NCI-H2107 (cell line): ENCODE measurements around the gene TEKT3.

ENCODE experiments used
- DNase-seq: peaks from one replicate; lab custom pipeline; 2025; lab: John Stamatoyannopoulos, UW

Gene TEKT3

GRCh38 chr17:15349119-15349518 lies 7.7 kb upstream of the TEKT3 start:
- no peak for DNase-seq

DNA sequence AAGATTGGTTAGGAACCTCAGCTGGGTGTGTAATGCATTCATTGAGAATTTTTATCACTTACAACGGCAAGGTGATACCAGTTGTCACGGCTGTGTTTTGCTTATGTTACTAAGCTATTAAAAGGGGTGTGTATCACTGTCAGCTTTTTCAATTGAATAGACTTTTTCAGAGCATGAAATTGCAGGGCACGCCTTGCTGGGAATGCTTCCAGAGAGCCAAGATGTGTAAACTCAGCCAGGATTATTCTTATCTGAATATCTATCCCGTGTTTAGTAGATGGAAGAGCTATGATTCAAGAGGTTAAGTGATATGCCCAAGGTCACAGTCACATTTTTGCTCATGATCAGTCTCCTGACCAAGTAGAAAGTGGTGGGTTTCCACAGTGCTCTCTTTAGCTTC lies 6.6 kb upstream of the TEKT3 start:
- DNase-seq, result no peak

DNA sequence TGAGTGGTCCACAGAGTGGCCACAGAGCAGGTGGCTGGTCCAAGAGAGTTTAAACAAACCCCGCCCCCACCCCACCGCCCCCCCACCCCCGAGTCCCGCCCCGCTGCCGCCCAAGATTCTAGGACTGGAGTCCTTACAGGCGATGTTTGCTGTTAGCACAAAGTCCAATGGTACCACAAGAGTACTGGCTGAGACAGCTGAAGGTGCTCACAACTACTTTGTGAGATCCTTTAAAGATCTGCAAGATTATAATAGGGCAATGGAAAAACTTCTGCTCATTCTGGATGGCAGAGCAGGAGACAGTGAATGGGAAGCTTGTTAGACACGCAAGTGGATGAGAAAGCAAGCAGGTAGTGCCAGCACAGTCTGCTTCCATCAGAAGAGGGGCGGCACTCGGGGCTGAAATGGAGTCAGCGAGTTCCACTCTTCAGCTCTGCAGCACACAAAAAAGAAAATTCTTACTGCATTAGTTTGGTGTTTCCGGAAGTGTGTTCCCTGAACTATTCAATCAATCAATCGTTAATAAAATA lies 4.7 kb upstream of the TEKT3 start:
- DNase-seq, result no peak

DNA sequence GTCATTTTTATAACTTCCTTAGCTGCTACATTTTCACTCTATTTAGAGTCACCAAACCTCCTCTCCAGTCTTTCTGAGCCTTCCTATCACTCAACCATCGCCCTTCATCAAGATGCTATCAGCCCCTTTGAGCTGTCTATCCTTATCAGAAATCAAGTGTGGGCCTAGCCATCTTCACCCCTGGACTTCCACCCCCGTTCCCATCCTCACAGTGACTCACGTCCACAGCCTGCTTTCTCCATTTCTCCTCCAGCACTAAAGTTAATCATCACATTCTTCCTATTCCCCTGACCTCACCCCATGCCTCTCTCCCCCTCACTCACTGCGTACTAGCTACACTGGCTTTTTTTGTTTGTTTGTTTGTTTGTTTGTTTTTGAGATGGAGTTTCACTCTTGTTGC lies 2.4 kb upstream of the TEKT3 start:
- DNase-seq, result no peak

- no peak for DNase-seq
These were observed 1.1 kb upstream of the TEKT3 start for GRCh38 chr17:15342460-15342859.

GRCh38 chr17:15341966-15342365 lies 569 bp upstream of the TEKT3 start:
- DNase-seq, result no peak

DNA sequence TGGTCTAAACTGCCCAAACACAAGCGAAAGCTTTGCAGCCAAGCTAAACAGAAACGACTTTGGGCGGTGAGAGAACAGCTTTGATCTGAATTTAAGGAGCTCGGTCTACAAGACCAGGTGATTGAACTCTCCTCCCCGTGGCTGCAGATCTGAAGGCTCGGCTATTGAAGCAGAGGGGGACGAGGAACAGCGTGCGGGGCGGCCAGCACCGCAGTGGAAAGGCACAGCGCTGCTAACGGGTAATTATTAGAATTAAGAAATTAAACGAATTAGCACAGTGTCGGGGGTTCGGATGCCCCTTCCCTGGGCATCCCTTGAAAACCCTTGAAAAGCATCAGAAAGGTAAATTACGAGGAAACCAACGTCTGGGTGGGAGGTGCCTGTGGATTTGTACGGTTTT lies 431 bp downstream of the TEKT3 start:
- no peak for DNase-seq

DNA sequence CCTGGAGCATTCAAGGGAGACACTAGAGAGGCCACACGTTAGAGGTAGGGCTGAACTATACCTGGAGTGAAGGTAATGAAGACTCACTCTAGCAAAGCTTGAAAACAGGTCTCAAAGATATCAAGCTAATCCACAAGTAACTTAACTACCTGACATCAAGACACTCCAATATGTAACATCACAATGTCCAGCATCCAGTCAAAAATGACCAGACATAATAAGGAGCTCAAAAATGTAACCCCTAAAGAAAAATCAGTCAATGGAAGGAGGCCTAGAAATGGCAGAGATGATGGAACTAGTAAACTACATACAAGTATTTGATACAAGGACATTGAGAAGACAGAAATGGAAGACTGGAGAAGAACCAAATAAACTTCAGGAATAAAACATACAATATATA lies 6.0 kb downstream of the TEKT3 start:
- DNase-seq, result no peak

DNA sequence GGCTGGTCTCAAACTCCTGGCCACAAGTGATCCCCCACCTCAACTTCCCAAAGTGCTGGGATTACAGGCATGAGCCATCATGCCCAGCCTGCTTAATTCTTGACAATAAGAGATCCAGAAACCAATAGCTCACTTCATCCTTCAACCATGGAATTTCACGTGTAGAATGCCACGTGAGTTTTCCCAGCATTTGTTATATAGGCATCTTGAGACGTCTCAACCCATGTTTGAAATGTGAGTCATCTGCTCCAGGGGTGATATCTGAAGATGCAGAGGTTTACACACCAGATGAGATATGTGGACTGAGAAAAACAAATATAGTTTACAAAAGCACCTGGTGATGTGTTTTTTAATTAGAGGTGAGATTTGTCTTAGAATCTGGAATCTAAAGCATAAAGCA lies 7.1 kb downstream of the TEKT3 start:
- no peak for DNase-seq

GRCh38 chr17:15332338-15332737 lies 9.1 kb downstream of the TEKT3 start:
- DNase-seq, result no peak

- no peak for DNase-seq
These were observed 18.3 kb downstream of the TEKT3 start for GRCh38 chr17:15323131-15323530.

DNA sequence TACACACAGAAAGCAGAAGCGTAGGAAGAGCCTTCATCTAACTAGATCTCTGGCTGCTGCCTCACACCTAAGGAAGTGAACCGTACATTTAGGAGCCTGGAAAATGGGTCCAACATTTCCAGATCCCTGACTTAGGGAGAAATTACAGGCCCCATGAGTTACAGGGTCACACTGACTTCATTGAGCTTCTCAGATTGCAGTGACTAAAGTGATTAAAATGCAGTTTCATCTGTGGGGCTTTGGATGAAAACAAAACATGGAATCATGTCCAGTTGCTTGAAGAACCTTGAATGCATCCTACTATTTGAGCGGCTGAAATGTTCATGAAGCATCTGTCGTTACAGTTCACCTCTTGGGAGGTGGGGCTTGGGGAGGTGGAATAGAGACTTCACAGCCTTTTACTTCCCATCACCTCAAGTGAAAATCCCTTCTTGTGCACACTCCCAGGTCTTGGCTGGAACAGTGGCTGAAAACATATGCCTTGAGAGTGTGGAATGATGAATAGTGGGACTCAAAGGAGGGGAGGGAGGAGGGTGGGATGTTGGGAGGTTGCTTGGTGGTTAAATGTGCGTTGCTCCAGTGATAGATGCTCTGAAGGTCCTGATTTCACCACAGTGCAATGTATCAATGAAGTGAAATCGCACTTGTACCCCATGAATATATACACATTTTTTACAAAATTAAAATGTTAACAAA lies 19.7 kb downstream of the TEKT3 start:
- DNase-seq, result no peak

- DNase-seq, result no peak
These were observed 21.9 kb downstream of the TEKT3 start for GRCh38 chr17:15319452-15320010.

DNA sequence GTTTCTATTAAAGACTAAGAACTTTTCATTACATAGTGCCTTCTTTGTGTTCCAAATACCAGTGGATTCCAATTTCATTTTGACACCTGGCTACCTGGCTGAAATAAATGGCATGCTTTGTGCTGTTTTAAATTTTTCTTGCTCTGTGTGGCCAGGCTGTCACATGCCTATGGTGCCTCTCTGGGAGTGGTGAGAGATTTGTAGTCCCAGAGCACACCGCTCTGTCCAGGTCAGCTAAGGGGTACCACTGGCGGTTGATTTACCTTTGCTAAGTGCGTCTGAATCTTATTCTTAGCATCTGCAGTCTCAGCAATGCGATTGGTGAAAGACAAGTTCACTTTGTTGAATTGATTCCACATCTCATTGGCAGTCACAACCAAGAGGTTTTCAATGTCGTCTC lies 29.4 kb downstream of the TEKT3 start:
- no peak for DNase-seq

- DNase-seq, result no peak
These were observed 31.6 kb downstream of the TEKT3 start for GRCh38 chr17:15309793-15310192.

DNA sequence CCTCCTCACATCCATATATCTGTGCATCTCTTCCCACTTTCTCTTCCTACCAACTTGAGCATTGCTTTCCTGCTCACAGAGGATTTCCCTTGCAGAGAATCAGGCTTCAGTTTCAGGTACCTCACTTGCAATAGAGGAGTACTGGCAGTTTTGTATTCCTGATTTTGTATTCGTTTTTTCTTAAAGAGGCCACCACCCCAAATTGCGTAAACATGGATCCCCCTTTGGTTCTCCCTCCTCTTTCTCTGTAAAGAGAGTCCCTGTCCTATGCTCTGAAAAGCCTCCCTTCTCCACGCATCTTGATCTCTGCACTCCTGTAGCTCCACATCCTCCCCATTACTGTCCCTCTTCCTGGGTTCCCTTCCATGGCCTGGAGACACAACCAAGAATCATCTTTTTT lies 32.2 kb downstream of the TEKT3 start:
- no peak for DNase-seq

DNA sequence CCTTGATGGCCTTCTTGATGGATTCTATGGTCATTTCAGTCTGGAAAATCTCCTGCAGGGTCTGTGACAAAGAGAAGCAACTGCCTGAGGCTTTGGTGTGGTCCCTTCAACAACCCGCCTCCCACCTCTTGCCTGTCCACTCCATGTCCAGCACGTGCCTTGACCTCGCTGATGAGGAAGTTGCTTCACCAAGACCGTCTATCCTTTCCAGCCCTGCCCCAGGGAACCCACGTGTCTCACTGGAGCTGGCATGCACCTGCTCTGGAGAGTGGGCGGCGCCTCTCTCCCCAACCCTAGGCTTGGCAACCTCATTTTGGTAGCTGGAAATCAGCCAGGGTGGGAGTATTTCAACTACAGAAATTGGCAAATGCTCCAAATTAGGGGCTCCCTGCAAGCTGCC lies 32.6 kb downstream of the TEKT3 start:
- no peak for DNase-seq

DNA sequence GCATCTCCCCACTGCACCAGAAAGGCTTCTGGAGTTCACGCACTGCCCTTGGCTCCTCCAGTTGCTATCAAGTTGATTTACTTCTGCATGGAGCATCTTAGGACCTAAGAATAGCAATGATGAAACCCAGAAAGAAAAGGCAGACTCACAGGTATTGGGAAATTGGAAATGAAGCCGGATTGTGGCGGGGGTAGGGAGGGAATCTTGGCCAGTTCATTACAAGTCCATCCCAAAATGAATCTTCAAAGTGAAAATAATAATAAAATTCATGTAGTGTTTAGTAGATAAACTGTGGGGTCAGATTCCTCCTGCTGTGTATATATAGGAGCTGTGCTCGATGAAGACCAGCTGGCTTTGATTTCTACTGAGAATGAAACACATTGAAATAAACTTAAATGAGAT lies 33.7 kb downstream of the TEKT3 start:
- no peak for DNase-seq

GRCh38 chr17:15303851-15304250 lies 37.5 kb downstream of the TEKT3 start:
- no peak for DNase-seq

- DNase-seq, result no peak
These were observed 38.1 kb downstream of the TEKT3 start for GRCh38 chr17:15303268-15303667.

DNA sequence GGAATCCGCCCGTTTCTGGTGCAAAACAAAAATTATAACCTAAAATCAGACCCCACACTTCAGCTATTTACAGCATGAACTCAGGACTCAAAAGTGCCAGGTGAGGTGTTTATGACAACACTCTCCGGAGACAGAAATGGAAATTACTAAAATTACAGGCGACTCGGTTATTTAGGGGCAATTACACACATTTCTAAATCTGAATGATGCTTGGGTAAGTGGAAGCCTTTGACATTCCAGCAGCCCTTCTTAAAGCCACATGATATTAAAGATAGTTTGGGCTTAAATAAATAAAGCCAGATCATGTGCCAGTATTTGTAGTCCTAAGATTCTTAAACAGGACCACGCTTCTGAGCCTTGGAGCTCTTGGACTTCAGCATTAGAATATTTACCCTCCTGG lies 39.6 kb downstream of the TEKT3 start:
- no peak for DNase-seq

- no peak for DNase-seq
These were observed 43.2 kb downstream of the TEKT3 start for GRCh38 chr17:15298176-15298575.

DNA sequence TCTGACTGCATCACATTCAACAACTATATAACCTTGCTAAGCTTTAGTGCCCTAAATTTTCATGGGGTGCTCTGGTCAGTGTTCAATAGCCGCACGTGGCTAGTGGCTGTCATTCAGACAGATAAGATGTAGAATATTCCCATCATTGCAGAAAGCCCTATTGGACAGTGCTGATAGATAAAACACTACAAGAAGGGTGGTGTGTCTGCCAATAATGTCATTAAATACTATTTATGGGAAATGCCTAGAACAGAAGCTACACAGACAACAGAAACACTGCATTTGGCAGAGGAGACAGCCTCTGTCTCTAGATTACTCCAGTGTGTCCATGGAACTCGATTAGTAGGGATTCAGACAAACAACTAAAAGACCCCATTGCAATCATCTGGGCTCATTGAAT lies 47.8 kb downstream of the TEKT3 start:
- no peak for DNase-seq
